Right hindlimb (tissue), 1 donor: ENCODE results near the gene SEC16B.

Experiments used
- DNase-seq: peaks from one replicate; pipeline ENCODE4 v3.0.0-alpha.2; 2018

Gene SEC16B

GRCh38 chr1:177975588-177976495 is 6.0 kb upstream of the SEC16B start:
- no peak for DNase-seq

- no peak for DNase-seq
Measured at GRCh38 chr1:177973585-177973984, 3.7 kb upstream of the SEC16B start.

- no peak for DNase-seq
Measured at GRCh38 chr1:177969109-177969508, 749 bp downstream of the SEC16B start.

GRCh38 chr1:177966199-177966598 is 3.7 kb downstream of the SEC16B start:
- DNase-seq = no peak

GRCh38 chr1:177965293-177965692 is 4.6 kb downstream of the SEC16B start:
- no peak for DNase-seq

GRCh38 chr1:177964336-177964735 is 5.5 kb downstream of the SEC16B start:
- no peak for DNase-seq

- DNase-seq = no peak
Measured at GRCh38 chr1:177960939-177961622, 8.8 kb downstream of the SEC16B start.

GRCh38 chr1:177959811-177960515 is 9.9 kb downstream of the SEC16B start:
- DNase-seq = no peak

- DNase-seq = no peak
Measured at GRCh38 chr1:177958092-177958491, 11.8 kb downstream of the SEC16B start.

GRCh38 chr1:177954076-177954475 is 15.8 kb downstream of the SEC16B start:
- DNase-seq = no peak

GRCh38 chr1:177953549-177953948 is 16.3 kb downstream of the SEC16B start:
- DNase-seq = no peak

- DNase-seq = no peak
Measured at GRCh38 chr1:177952691-177953090, 17.2 kb downstream of the SEC16B start.

- no peak for DNase-seq
Measured at GRCh38 chr1:177952249-177952648, 17.6 kb downstream of the SEC16B start.

GRCh38 chr1:177950506-177950905 is 19.4 kb downstream of the SEC16B start:
- DNase-seq = no peak

- DNase-seq = peak; percentile 74
Measured at GRCh38 chr1:177948336-177948972, 21.4 kb downstream of the SEC16B start.

GRCh38 chr1:177947623-177948022 is 22.2 kb downstream of the SEC16B start:
- no peak for DNase-seq

GRCh38 chr1:177945943-177946650 is 23.8 kb downstream of the SEC16B start:
- DNase-seq = peak; percentile 72

- peak; percentile 66 for DNase-seq
Measured at GRCh38 chr1:177944016-177944949, 25.6 kb downstream of the SEC16B start.

GRCh38 chr1:177941976-177942375 is 27.9 kb downstream of the SEC16B start:
- DNase-seq = no peak

- DNase-seq = no peak
Measured at GRCh38 chr1:177940682-177941081, 29.2 kb downstream of the SEC16B start.

- DNase-seq = no peak
Measured at GRCh38 chr1:177937931-177938330, 31.9 kb downstream of the SEC16B start.
